Activated naive CD4-positive, alpha-beta T cell treated with anti-CD3 and anti-CD28 coated beads, Interleukin-2, amount 50 U/mL, for 72 hours (primary cell): ENCODE results near the gene DUSP15. TPM values are rescaled to one million over a fixed set of nuclear protein-coding genes. Genes with fewer than 3 reads are reported as not detected.

Source experiments
- ATAC-seq, 2 donors: fragments of 150-1000 bp; cut with Tn5 transposase; 2 replicates each; pipeline ENCODE4 v1.10.0; 2021; ENCODE audit warnings: mild to moderate bottlenecking in 2 of 2, moderate library complexity in 2 of 2
- DNase-seq, 2 donors: peaks; one replicate each; pipeline ENCODE4 v3.0.0; 2021 to 2022; ENCODE audit warnings: low spot score in 2 of 2
- H3K27ac Mint-ChIP-seq, 2 donors: one replicate each; pipeline ENCODE4 v1.8.0; 2022; ENCODE audit warnings: mild to moderate bottlenecking in 2 of 2, mixed read lengths in 2 of 2
- H3K36me3 Mint-ChIP-seq, 2 donors: one replicate each; pipeline ENCODE4 v1.8.0; 2022; ENCODE audit warnings: mixed read lengths in 2 of 2
- H3K9me3 Mint-ChIP-seq, 2 donors: one replicate each; pipeline ENCODE4 v1.8.0; 2022; ENCODE audit warnings: mixed read lengths in 2 of 2
- total RNA-seq, 2 donors: library from RNA; stranded (reverse); gene quantifications; one replicate each; pipeline ENCODE4 v1.2.3, GENCODE V29; 2022

DUSP15 gene
- total RNA-seq, 2 donors from 2014 or later = not detected

GRCh38 chr20:31903627-31904386, 33.5 kb upstream of the DUSP15 start:
- Mint-ChIP-seq H3K9me3 (no peaks in the 10 kb centered on the region), H3K36me3 (no peaks in the 10 kb centered on the region), H3K27ac (no peak overlapping the region)
- ATAC-seq (no peak), DNase-seq (no peak)

- Mint-ChIP-seq H3K27ac (no peak overlapping the region), H3K9me3 (no peaks in the 10 kb centered on the region), H3K36me3 (no peaks in the 10 kb centered on the region)
- DNase-seq (no peak), ATAC-seq (no peak)
Observed at GRCh38 chr20:31901615-31902014, 31.3 kb upstream of the DUSP15 start.

- Mint-ChIP-seq H3K9me3 (no peaks in the 10 kb centered on the region), H3K27ac (no peak overlapping the region), H3K36me3 (no peaks in the 10 kb centered on the region)
- DNase-seq (no peak), ATAC-seq (no peak)
Observed at GRCh38 chr20:31897541-31897940, 27.2 kb upstream of the DUSP15 start.

GRCh38 chr20:31896049-31896448, 25.7 kb upstream of the DUSP15 start:
- Mint-ChIP-seq H3K9me3 (no peaks in the 10 kb centered on the region), H3K27ac (no peak overlapping the region), H3K36me3 (no peaks in the 10 kb centered on the region)
- DNase-seq (no peak), ATAC-seq (no peak)

GRCh38 chr20:31894980-31895675, 24.8 kb upstream of the DUSP15 start:
- DNase-seq (no peak), ATAC-seq (peak in 1 of 2 donors; percentile 63)
- no peak overlapping the region for H3K27ac Mint-ChIP-seq
- no peaks in the 10 kb centered on the region for H3K9me3 Mint-ChIP-seq
- H3K36me3 Mint-ChIP-seq = no peaks in the 10 kb centered on the region

GRCh38 chr20:31890646-31891045, 20.3 kb upstream of the DUSP15 start:
- ATAC-seq = no peak
- DNase-seq = no peak
- no peaks in the 10 kb centered on the region for H3K36me3 Mint-ChIP-seq
- H3K9me3 Mint-ChIP-seq = no peaks in the 10 kb centered on the region
- no peak overlapping the region for H3K27ac Mint-ChIP-seq

- Mint-ChIP-seq H3K27ac (no peak overlapping the region), H3K36me3 (no peaks in the 10 kb centered on the region), H3K9me3 (no peaks in the 10 kb centered on the region)
- ATAC-seq (no peak), DNase-seq (no peak)
Observed at GRCh38 chr20:31883829-31884228, 13.5 kb upstream of the DUSP15 start.

- ATAC-seq = no peak
- H3K9me3 Mint-ChIP-seq = no peaks in the 10 kb centered on the region
- peak in 1 of 2 donors; percentile 1 for DNase-seq
- no peaks in the 10 kb centered on the region for H3K36me3 Mint-ChIP-seq
- H3K27ac Mint-ChIP-seq = no peak overlapping the region
Observed at GRCh38 chr20:31881945-31882344, 11.6 kb upstream of the DUSP15 start.

GRCh38 chr20:31879143-31879987, 9.0 kb upstream of the DUSP15 start:
- Mint-ChIP-seq H3K36me3 (no peaks in the 10 kb centered on the region), H3K27ac (peak overlapping the region; percentile 68 to 94), H3K9me3 (no peaks in the 10 kb centered on the region)
- ATAC-seq (peak; percentile 96 to 99), DNase-seq (peak; percentile 82 to 85)

GRCh38 chr20:31877684-31878083, 7.4 kb upstream of the DUSP15 start:
- DNase-seq = no peak
- no peaks in the 10 kb centered on the region for H3K36me3 Mint-ChIP-seq
- ATAC-seq = no peak
- no peaks in the 10 kb centered on the region for H3K9me3 Mint-ChIP-seq
- no peak overlapping the region for H3K27ac Mint-ChIP-seq

GRCh38 chr20:31875671-31876070, 5.3 kb upstream of the DUSP15 start:
- peaks cover 0 to 5% of the 10 kb centered on the region in 2 donors for H3K36me3 Mint-ChIP-seq
- no peak overlapping the region for H3K27ac Mint-ChIP-seq
- ATAC-seq (no peak), DNase-seq (no peak)
- H3K9me3 Mint-ChIP-seq = no peaks in the 10 kb centered on the region

GRCh38 chr20:31872406-31872805, 2.1 kb upstream of the DUSP15 start:
- ATAC-seq = no peak
- peaks cover 0 to 10% of the 10 kb centered on the region in 2 donors for H3K36me3 Mint-ChIP-seq
- DNase-seq = peak in 1 of 2 donors; percentile 6
- no peak overlapping the region for H3K27ac Mint-ChIP-seq
- H3K9me3 Mint-ChIP-seq = no peaks in the 10 kb centered on the region

- Mint-ChIP-seq H3K36me3 (peaks cover 0 to 10% of the 10 kb centered on the region in 2 donors), H3K27ac (no peak overlapping the region), H3K9me3 (no peaks in the 10 kb centered on the region)
- no peak for ATAC-seq
- peak in 1 of 2 donors; percentile 4 for DNase-seq
Observed at GRCh38 chr20:31871618-31871954, 1.3 kb upstream of the DUSP15 start.

- Mint-ChIP-seq H3K9me3 (no peaks in the 10 kb centered on the region), H3K27ac (no peak overlapping the region), H3K36me3 (peaks cover 0 to 10% of the 10 kb centered on the region in 2 donors)
- peak in 1 of 2 donors; percentile 53 for DNase-seq
- ATAC-seq = peak in 1 of 2 donors; percentile 15
Observed at GRCh38 chr20:31870726-31871617, 645 bp upstream of the DUSP15 start.

- ATAC-seq (no peak), DNase-seq (no peak)
- Mint-ChIP-seq H3K27ac (peak overlapping the region in 1 of 2 donors; percentile 59), H3K9me3 (no peaks in the 10 kb centered on the region), H3K36me3 (peaks cover 0 to 10% of the 10 kb centered on the region in 2 donors)
Observed at GRCh38 chr20:31869673-31869941, 720 bp downstream of the DUSP15 start.

- ATAC-seq = no peak
- Mint-ChIP-seq H3K27ac (peak overlapping the region in 1 of 2 donors; percentile 59), H3K9me3 (no peaks in the 10 kb centered on the region), H3K36me3 (peaks cover 0 to 10% of the 10 kb centered on the region in 2 donors)
- peak in 1 of 2 donors; percentile 21 for DNase-seq
Observed at GRCh38 chr20:31868853-31869672, 1.3 kb downstream of the DUSP15 start.
